Measurements from ENCODE around the gene CLDN22. TPM values are rescaled to one million over a fixed set of nuclear protein-coding genes. Genes with fewer than 3 reads are reported as not detected.

CLDN22 gene
- total and polyA plus RNA-seq, 2 of the 8 experiments (the other 6 are each of a cell fraction or from before 2014, with no cell fraction given) = not detected

- no peaks in the 10 kb centered on the region for H3K79me1 ChIP-seq (ENCODE audit: low read depth, low read length)
- no peaks in the 10 kb centered on the region for H3K27me3 ChIP-seq (replicated peaks in 1 of 4; ENCODE audit: control insufficient read depth in 3 of 4, extremely low read depth in 1 of 4, insufficient read depth in 3 of 4, low read length in 3 of 4)
- CTCF ChIA-PET (ENCODE audit: partially characterized antibody) = interaction anchor here (0.6 to 2.8 kb wide), 4 partner anchors 9 to 114 kb away, joined by 3 to 10 read pairs (median 5); no protein-coding TSS in a partner anchor
- no peaks in the 10 kb centered on the region for H3K9me3 ChIP-seq (ENCODE audit: insufficient read depth in 2 of 2, low read depth in 1 of 2, low read length in 1 of 2)
- no peak overlapping the region for H4K91ac ChIP-seq (replicated peaks; ENCODE audit: insufficient read length, low read length)
- no peak overlapping the region for H2BK12ac ChIP-seq (ENCODE audit: low read depth, low read length)
- no peaks in the 10 kb centered on the region for H3K79me2 ChIP-seq (ENCODE audit: control insufficient read depth in 1 of 2, insufficient read depth in 2 of 2, low read length in 2 of 2)
- no peak overlapping the region for H3K4ac ChIP-seq (replicated peaks; ENCODE audit: insufficient read length, low read depth, low read length)
- WGBS, 2 experiments (ENCODE audit: extremely low coverage in 1 of 2, insufficient coverage in 1 of 2, insufficient read length in 1 of 2, insufficient replicate concordance in 2 of 2, low coverage in 1 of 2, low lambda C conversion rate in 2 of 2, missing lambda C conversion rate in 1 of 2) = 92% methylated on average over 5 of the region's 5 CpGs; no CpG with 5 or more reads in 1 of the 2 experiments
- H3K14ac ChIP-seq (ENCODE audit: insufficient read length) = no peak overlapping the region
- no peak overlapping the region for H4K5ac ChIP-seq (ENCODE audit: insufficient read length, low read depth, low read length)
- no peak overlapping the region for H3K23ac ChIP-seq (ENCODE audit: insufficient read length)
- H3K23me2 ChIP-seq (ENCODE audit: low read depth, low read length) = no peaks in the 10 kb centered on the region
- no peak overlapping the region for H2BK15ac ChIP-seq (ENCODE audit: low read length)
- H2AK5ac ChIP-seq (ENCODE audit: low read depth, low read length) = no peak overlapping the region
- no peak overlapping the region for H3K56ac ChIP-seq (replicated peaks; ENCODE audit: insufficient read length, low read depth, low read length)
- no peaks in the 10 kb centered on the region for H3K4me1 ChIP-seq (replicated peaks in 1 of 4; ENCODE audit: control insufficient read depth in 3 of 4, insufficient read depth in 4 of 4, low read length in 3 of 4)
- TF ChIP-seq RXRA (IDR thresholded peaks at IDR 0.05; ENCODE audit: insufficient read depth, low read depth, low read length) = no peak
- TF ChIP-seq NANOG (IDR thresholded peaks at IDR 0.05; ENCODE audit: insufficient read depth, low read depth, low read length, poor library complexity, severe bottlenecking) = no peak
- TF ChIP-seq ZNF274 (IDR thresholded peaks at IDR 0.05; ENCODE audit: borderline replicate concordance, extremely low read depth, low read length) = no peak
- H2AFZ ChIP-seq (ENCODE audit: low read length) = no peak overlapping the region
- DNase-seq (ENCODE audit: low read depth in 1 of 2, low spot score in 2 of 2) = peak in 1 of 2 experiments; percentile 75
- no peak overlapping the region for H3K18ac ChIP-seq (ENCODE audit: extremely low read depth, low read length)
- H3K4me3 ChIP-seq (ENCODE audit: extremely low read depth in 1 of 4, insufficient read depth in 2 of 4, low read depth in 3 of 4, low read length in 4 of 4) = no peak overlapping the region
- H3K9ac ChIP-seq (replicated peaks in 1 of 4; ENCODE audit: extremely low read depth in 1 of 4, low read depth in 3 of 4, low read length in 3 of 4) = no peak overlapping the region
- no peak overlapping the region for H3K27ac ChIP-seq (ENCODE audit: low read depth, low read length)
- H4K20me1 ChIP-seq (replicated peaks in 1 of 2; ENCODE audit: control insufficient read depth in 1 of 2, insufficient read depth in 2 of 2, low read length in 2 of 2) = peaks cover 1 to 8% of the 10 kb centered on the region in 2 experiments
- no peak overlapping the region for H4K8ac ChIP-seq (ENCODE audit: extremely low read depth, insufficient read depth, low read length)
- FAIRE-seq = no peak
- POLR2A ChIA-PET (ENCODE audit: partially characterized antibody) = interaction anchor here (1.3 to 1.8 kb wide), 3 partner anchors 15 to 33 kb away, joined by 3 to 4 read pairs (median 4); no protein-coding TSS in a partner anchor
- H2BK120ac ChIP-seq (replicated peaks; ENCODE audit: low read depth, low read length) = no peak overlapping the region
- no peak overlapping the region for H2BK20ac ChIP-seq (ENCODE audit: low read length)
- no peak overlapping the region for H2BK5ac ChIP-seq (ENCODE audit: low read depth, low read length)
- H3K4me2 ChIP-seq (ENCODE audit: insufficient read depth in 1 of 2, low read depth in 2 of 2, low read length in 2 of 2) = no peak overlapping the region
- H3K36me3 ChIP-seq (ENCODE audit: control insufficient read depth in 2 of 4, insufficient read depth in 4 of 4, low read length in 3 of 4) = peaks cover 22 to 59% (median 45%) of the 10 kb centered on the region in 4 experiments
These were observed 30.4 kb downstream of the CLDN22 start for GRCh38 chr4:183289688-183290087.

Measured in H1 (cell line).